H1 (cell line): ENCODE results near the gene COG3.

Experiments
- CTCF ChIP-seq, 3 experiments: IDR thresholded peaks; 1 replicate in 2 of 3; 2 replicates in 1 of 3; pipeline versions ENCODE4 v1.5.1 to v1.6.1; 2011; ENCODE audit warnings: low read length in 3 of 3, mild to moderate bottlenecking in 3 of 3, inconsistent platforms in 2 of 3, low read depth in 1 of 3, moderate library complexity in 1 of 3; ENCODE audit not compliant: insufficient read depth in 1 of 3; ENCODE audit errors: control extremely low read depth in 1 of 3
- EZH2 ChIP-seq: fragments of 200-600 bp; sonication (generic); IDR thresholded peaks from 2 replicates; pipeline ENCODE4 v1.7.1; 2012; ENCODE audit warnings: low read depth, mild to moderate bottlenecking, moderate library complexity, low read length, inconsistent platforms; ENCODE audit not compliant: severe bottlenecking
- GTF2F1 ChIP-seq: IDR thresholded peaks from 2 replicates; pipeline ENCODE4 v1.6.1; 2012; ENCODE audit warnings: low read depth, low read length, improper control_type of control experiment, borderline replicate concordance
- JUN ChIP-seq: IDR thresholded peaks from 2 replicates; pipeline ENCODE4 v1.6.1; 2011; ENCODE audit warnings: low read depth, mild to moderate bottlenecking, improper control_type of control experiment, low read length
- POLR2A ChIP-seq, 2 experiments: IDR thresholded peaks; 1 replicate in 1 of 2; 2 replicates in 1 of 2; pipeline ENCODE4 v1.6.1; 2011; ENCODE audit warnings: low read depth in 2 of 2, low read length in 2 of 2, mild to moderate bottlenecking in 2 of 2; ENCODE audit errors: control extremely low read depth in 1 of 2
- RAD21 ChIP-seq, 2 experiments: IDR thresholded peaks in 1 of 2; conservative IDR thresholded peaks in 1 of 2; 2 replicates each; pipeline ENCODE4 v1.6.1; 2011; ENCODE audit warnings: low read depth in 2 of 2, low read length in 2 of 2, improper control_type of control experiment in 1 of 2, inconsistent platforms in 1 of 2, mild to moderate bottlenecking in 1 of 2, moderate library complexity in 1 of 2
- RNF2 ChIP-seq: fragments of 200-900, 300-1000 bp; sonication (generic); IDR thresholded peaks from 2 replicates; pipeline ENCODE4 v1.7.1; 2016; ENCODE audit warnings: borderline replicate concordance, low read depth, mild to moderate bottlenecking, antibody characterized with exemption, low read length; ENCODE audit not compliant: poor library complexity, severe bottlenecking; ENCODE audit errors: missing control alignments
- SIN3A ChIP-seq, 2 experiments: IDR thresholded peaks in 1 of 2; conservative IDR thresholded peaks in 1 of 2; 2 replicates each; pipeline ENCODE4 v1.6.1; 2011 to 2012; ENCODE audit warnings: low read length in 2 of 2, improper control_type of control experiment in 1 of 2, low read depth in 1 of 2, mild to moderate bottlenecking in 1 of 2
- TF ChIP-seq, protein P1 (sequence below): IDR thresholded peaks from 2 replicates; pipeline ENCODE4 v1.6.1; 2012; ENCODE audit warnings: low read length, inconsistent platforms

DNA sequence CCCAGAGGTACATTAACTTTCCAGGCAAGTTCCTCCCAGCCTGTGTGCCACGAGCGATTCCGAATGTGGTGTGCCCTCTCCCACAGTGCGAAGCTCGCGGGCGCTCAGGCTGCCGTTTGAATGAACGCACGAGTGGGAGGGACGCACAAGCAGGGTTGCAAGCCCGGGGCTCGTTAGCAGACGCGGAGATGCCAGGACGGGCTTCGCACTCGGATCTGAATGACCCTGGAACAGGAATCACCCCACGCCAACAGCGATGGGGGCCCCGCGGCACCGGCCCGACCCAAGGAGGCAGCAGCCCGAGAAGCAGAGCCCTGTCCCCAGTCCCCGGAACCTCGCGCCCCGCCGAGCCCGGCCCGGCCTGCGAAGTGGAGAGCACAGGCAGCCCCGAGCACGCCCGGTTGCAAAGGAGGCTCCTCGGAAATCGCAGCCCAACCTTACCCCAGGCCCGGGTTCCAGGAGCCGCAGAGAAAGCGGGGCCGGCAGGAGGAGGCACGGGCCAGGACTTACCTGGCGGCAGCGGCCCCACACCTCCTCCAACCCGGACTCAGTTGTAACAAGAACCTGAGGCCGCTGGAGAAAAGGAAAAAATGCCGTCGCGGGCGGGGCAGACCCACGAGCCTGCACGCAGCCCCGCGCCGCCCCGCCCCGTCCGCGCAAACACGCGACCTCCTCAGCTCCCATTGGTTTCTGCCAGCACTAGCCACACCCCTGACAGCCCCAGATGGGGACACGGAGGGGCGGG, 46.8 kb upstream of the COG3 start, which contains the start of gene SLC25A30:
- TF ChIP-seq GTF2F1 = no peak
- TF ChIP-seq JUN = no peak
- peak in 1 of 2 experiments; percentile 55; a peak in 2 of 4 replicates for TF ChIP-seq SIN3A (conservative IDR thresholded peaks at IDR 0.05 in 1 of 2, IDR thresholded peaks at IDR 0.05 in 1 of 2; ENCODE audit: low read depth in 1 of 2, low read length in 2 of 2)
- TF ChIP-seq CTCF (IDR thresholded peaks at IDR 0.05; ENCODE audit: control extremely low read depth in 1 of 3, insufficient read depth in 1 of 3, low read depth in 1 of 3, low read length in 3 of 3) = peak in 2 of 3 experiments; percentile 3 to 14; a peak in 2 of 4 replicates
- TF ChIP-seq POLR2A (IDR thresholded peaks at IDR 0.05; ENCODE audit: control extremely low read depth in 1 of 2, low read depth in 2 of 2, low read length in 2 of 2) = peak in 1 of 2 experiments; percentile 47; a peak in 1 of 3 replicates
- no peak for TF ChIP-seq EZH2
- TF ChIP-seq, protein P1, sequence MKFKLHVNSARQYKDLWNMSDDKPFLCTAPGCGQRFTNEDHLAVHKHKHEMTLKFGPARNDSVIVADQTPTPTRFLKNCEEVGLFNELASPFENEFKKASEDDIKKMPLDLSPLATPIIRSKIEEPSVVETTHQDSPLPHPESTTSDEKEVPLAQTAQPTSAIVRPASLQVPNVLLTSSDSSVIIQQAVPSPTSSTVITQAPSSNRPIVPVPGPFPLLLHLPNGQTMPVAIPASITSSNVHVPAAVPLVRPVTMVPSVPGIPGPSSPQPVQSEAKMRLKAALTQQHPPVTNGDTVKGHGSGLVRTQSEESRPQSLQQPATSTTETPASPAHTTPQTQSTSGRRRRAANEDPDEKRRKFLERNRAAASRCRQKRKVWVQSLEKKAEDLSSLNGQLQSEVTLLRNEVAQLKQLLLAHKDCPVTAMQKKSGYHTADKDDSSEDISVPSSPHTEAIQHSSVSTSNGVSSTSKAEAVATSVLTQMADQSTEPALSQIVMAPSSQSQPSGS = no peak
- TF ChIP-seq RNF2 = no peak
- peak in 1 of 2 experiments; percentile 8; a peak in 1 of 4 replicates for TF ChIP-seq RAD21 (IDR thresholded peaks at IDR 0.05 in 1 of 2, conservative IDR thresholded peaks at IDR 0.05 in 1 of 2; ENCODE audit: low read depth in 2 of 2, low read length in 2 of 2)
